ENCODE results near the gene RAD51B.

- TF ChIP-seq CTCF (conservative IDR thresholded peaks at IDR 0.05) (peak; percentile 28; the same call in 1 of the 2 replicates), EZH2 (IDR thresholded peaks at IDR 0.05; ENCODE audit: low read depth) (no peak)
Observed at GRCh38 chr14:68084256-68084655, 264.7 kb downstream of the RAD51B start.
